HG03045 (cell line): ENCODE measurements around the gene FEM1C.
"Not testable (repeated sequence)": the region's sequence is repeated elsewhere in the genome, so short reads cannot be mapped to it uniquely, and the experiment has no call there.

Source experiments
- ATAC-seq: cut with Tn5 transposase; IDR thresholded peaks from one replicate; pipeline ENCODE4 v1.9.1; 2021; ENCODE audit warnings: mild to moderate bottlenecking, moderate library complexity; ENCODE audit not compliant: unreplicated experiment

The FEM1C gene

DNA sequence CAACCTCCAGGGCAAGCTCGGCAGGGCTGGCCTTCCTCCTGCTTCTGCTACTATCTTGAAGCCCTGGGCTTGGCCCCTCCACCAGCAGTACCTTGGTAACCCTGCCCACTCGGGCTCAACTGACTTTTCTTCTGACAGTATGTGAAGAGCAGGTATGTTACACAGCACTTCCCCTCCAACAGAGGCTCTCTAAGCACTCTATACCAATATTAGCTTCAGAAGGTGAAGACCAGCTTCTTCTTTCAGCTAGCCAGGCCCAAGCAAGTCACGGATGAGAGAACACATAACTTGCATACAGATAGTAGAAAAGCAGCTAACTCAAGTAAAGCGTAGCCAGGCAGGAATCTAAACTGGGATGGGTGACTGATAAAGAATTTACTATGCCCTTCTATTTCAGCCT is 64.3 kb downstream of the FEM1C start:
- no peak for ATAC-seq

DNA sequence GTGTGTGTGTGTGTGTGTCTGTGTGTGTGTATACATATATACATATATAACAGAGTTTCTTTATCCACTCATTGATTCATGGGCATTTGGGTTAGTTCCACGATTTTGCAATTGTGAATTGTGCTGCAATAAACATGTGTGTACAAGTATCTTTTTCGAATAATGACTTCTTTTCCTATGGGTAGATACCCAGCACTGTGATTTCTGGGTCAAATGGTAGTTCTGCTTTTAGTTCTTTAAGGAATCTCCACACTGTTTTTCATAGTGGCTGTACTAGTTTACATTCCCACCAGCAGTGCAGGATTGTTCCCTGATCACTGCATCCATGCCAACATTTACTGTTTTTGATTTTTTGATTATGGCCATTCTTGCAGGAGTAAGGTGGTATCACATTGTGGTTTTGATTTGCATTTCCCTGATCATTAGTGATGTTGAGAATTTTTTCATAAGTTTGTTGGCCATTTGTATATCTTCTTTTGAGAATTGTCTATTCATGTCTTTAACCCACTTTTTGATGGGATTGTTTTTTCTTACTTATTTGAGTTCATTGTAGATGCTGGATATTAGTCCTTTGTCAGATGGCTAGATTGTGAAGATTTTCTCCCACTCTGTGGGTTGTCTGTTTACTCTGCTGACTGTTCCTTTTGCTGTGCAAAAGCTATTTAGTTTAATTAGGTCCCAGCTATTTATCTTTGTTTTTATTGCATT is 65.3 kb downstream of the FEM1C start:
- ATAC-seq: not testable (repeated sequence)

DNA sequence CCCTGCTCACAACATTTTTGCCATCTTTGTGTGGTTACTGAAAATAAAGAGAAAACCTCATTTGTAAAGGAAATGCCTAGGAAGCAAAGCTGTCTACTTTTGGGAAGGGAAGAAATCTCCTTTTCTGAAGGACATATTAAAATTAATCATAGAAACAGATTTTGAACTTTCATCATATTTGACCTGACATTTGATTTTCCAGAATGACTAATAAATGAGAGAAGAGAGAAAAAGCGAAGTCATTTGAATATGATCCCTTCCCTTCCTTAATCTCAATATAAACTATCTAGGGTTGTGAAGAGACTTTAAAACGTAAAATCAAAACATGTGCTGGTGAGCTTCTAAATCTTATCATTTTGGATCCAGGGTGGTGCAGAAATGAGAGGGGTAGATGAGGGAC is 66.3 kb downstream of the FEM1C start:
- ATAC-seq: no peak

DNA sequence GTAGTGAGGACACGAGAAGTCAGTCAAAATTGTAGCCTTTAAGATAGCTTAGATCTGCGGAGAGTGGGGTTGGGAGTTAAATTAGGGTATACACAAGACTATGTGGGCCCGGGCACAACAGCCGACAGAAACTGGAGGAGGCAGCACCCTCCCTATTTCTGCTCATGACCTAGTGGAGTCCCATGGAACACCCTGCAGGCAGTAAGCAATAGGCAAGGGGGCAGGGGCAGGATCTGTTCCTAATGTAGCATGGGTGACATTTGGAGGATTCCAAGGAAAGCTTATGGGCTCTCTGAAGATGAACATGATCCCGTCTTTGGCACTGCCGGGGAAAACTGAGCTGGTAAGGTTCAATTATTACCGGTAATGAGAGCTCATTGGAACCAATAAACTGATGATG is 67.0 kb downstream of the FEM1C start:
- ATAC-seq: no peak

DNA sequence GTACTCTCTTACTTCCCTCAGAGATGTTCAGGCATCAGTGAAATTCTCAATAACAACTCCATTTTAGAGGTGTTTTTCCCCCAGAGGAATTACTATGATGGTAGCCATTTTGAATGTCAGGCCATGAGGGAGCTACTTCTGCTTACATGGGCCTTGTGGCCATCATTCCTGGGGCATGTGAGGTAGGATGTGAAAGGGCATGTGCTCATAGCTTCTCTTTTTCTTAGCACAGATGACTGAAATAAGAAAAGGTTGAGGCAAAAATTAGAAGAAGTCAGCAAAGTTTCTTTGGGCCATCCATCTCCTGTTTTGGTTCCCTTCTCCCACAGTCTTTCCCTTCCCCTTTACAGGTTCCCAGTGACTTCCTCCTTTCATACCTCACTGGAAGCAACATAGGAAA is 68.8 kb downstream of the FEM1C start:
- ATAC-seq: no peak

DNA sequence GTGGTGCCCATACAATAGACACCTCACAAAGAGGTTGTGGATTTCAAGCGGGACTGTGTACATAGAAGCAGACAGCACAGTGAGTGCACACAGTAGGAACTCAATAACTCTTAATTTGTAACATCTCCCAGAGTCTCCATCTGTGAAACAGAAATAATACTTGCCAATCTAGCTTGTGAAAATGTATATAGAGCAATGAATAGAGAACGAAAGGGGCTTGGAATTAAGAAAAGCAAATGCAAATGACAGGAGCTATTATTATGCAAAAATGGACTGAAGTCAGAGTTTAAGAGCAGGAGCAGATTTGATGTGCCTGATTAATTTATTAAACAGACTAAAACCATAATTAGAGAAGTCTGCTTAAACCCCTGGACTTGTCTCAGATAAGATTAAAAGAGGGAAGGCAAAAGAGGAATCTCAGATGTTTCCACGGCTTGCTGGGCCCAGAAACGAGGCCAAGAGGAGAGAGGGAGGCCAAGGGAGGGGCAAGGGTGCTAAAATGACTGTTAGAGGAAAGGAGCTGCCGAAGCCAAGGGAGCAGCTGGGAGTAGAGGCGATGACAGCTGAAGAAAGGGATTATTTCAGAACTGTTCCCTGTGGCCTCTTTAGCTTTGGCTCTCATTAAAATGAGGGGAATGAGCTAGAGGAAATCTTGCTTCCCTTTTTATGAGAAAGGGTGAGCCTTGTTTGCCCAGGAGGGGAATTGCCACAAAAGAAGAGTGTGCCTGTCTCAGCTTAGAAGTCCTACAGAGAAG is 72.1 kb downstream of the FEM1C start:
- ATAC-seq: no peak

DNA sequence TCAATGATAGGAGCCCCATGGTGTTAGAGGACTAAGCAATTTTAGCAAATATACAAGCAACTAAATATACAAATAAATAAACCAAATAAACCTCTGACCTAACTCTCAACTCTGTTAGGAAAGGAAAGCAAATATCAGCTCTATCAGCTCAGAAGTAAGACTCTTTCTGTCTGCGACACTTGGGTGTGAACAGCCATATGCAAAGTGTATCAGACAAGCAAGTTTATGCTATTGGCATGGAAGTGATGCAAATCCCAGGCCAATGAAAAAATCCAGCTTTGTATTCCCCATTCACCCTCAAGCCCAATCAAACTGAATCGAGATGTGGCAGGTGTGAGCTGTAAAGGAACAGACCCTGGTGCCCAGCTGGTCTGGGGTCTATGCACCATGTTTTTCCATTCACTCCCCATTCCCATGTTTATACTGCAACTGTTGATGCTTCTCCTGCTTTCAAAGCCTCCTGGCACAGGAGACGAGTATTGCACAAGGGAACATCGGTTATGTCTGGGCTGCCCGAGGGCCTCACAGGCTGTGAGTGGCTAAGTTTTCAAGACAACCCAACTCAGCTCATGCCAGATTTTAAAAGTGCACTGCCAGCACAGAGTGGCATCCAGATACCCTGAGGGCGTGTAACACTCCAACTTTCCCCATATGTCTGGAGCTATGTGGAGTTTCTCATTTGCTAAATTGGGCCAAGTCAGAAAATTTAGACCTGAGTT is 73.1 kb downstream of the FEM1C start:
- ATAC-seq: no peak

DNA sequence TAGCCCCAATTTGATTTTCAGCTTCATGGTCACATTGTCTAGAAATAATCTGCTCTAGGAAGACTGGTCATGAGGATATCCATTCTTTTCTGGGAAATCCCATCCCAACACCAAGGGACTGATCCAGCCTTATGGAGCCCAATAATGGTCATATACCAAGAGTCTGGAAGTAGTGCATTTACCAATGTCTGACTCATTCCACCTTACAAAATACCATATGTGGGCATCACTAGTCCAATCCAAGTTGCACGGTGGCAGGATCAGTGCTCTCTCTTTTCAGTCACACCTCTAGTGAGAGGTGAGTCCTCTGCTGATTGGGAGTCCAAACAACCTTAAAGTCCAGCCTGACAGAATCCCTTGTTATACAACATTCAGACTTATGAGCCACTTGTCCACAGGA is 73.7 kb downstream of the FEM1C start:
- no peak for ATAC-seq
